ENCODE data around the gene DDX60.

Gene DDX60

DNA sequence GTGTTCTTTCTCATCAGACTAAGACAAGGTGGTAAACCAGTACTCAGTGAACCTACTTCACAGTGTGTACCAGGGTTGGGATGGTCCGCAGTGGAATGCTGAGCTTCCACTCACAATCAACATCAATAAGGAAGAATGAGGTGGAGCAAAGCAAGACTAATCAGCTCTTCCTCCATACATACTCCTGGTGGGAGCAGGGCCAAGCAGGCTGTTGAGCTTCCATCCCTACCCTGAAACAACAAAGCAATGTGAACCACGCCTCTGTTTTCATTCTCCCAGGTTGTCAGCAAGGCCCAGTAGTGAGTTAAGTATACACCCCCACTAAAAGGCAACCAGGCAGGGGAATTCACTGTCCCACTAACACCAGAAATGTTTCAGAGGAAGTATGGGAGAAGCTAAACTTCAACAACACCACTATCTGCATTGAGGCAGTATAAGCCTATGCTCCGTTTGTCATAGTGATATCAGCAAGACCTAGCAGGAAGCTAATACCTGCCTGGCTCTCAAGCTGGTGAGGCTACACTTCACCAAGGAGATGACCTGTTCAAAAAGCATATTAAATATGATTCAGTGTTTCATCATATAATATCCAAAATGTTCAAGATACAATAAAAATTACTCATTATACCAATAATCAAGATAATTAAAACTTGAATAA, 109.5 kb downstream of the DDX60 start:
- DNase-seq (ENCODE audit: low spot score), result no peak

GRCh38 chr4:168203233-168203911, 115.2 kb downstream of the DDX60 start:
- DNase-seq (ENCODE audit: low spot score), result no peak

- no peak for DNase-seq (ENCODE audit: low spot score)
Measured at GRCh38 chr4:168200685-168201084, 117.9 kb downstream of the DDX60 start.

DNA sequence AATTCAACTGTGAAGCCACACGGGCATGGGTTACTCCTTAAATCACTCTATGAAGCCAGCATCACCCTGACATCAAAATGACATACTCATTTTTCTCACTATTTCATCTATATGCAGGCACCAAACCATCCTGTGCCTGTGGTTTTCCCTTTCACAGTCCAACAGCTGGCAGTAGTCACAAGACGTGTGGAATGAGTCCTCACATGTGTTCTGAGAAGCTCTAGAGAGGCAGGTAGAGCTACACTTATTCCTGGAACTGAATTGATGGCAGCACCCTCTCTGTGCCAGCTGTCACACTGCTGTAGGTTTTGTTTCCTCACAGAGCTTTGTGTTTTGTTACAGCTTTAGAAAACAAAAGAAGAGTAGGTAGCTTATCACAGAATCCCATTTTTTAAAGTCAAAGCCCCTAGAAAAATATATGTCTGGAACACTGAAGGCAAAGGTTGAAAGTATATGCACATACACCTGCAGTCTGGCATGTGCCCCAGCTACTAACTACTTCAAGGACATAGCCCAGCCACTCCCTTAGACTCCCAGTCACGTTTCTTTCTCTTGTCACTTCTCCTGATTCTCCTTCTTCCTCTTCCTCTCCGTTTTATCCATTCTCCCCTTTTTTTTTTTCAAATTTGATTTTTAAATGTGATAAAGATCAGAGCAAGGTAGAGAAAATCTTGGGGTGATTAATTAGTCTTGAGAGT, 119.1 kb downstream of the DDX60 start:
- no peak for DNase-seq (ENCODE audit: low spot score)

DNA sequence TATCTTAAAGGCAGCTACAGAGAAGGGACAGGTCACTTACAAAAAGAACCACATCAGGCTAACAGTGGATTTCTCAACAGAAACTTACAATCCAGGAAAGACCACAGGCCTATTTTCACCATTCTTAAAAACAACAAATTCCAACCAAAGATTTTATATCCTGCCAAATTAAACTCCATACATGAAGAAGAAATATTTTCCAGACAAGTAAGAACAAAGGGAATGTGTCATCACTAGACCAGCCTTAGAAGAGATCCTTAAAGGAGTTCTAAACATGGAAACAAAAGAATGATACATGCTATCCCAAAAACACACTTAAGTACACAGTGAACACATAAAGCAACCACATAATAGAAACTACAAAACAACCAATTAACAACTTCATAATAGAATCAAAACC, 120.6 kb downstream of the DDX60 start:
- DNase-seq (ENCODE audit: low spot score), result no peak

- DNase-seq (ENCODE audit: low spot score), result no peak
Measured at GRCh38 chr4:168188754-168189153, 129.8 kb downstream of the DDX60 start.

GRCh38 chr4:168183717-168184571, 134.6 kb downstream of the DDX60 start:
- DNase-seq (ENCODE audit: low spot score), result no peak

DNA sequence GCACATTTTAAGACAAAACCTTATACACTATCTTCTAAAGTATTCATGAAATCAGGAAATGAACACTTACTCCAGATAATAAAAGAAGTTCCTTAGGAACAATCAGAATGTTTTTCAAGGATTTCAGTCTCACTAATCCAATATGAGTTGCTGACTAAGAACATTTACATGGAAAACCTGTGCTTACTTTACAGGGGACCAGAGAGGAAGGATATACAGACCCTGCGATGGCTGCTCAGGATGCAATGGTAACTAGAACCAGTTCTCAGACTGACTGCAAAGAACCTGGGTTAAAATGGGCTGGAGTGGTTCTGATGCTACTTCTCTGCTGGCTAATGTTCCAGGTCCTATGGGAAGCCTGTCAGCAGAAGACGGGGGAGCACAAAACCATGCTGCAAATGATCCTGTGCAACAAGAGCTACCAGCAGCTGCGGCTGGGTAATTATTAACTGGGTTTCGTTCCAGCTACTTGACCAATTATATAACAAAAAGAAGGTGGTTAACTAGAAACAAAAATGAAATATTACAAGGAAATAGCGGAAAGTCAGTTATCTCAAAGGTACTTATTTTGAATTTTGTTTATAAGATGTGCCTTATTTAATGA, 140.9 kb downstream of the DDX60 start:
- DNase-seq (ENCODE audit: low spot score), result no peak

DNA sequence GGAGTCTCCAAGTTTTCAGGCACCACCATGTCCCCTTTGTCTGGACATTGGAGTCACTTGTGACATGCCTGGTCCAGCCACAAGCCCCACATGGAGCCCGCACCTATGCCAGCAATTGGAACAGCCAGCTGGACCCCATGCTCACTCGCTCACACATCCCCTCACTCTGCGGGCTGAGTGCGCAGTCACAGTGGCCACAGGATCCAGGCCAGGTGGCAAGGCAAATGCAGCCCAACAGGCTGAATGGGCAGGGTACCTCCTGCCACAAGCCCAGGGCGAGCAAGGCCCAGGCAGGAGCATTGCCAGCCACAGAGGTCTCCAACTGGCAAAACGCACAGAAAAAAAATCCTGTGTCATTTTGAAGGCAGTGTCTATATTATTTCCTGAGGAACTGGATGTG, 144.2 kb downstream of the DDX60 start:
- no peak for DNase-seq (ENCODE audit: low spot score)

- no peak for DNase-seq (ENCODE audit: low spot score)
Measured at GRCh38 chr4:168167714-168168284, 150.8 kb downstream of the DDX60 start.

Measured in putamen (tissue), 1 donor.